HG03521 (cell line): ENCODE results near the gene LGR6.

Experiments used
- ATAC-seq: cut with Tn5 transposase; IDR thresholded peaks from one replicate; pipeline ENCODE4 v1.9.1; 2021; ENCODE audit warnings: mild to moderate bottlenecking, moderate library complexity; ENCODE audit not compliant: unreplicated experiment

The LGR6 gene

DNA sequence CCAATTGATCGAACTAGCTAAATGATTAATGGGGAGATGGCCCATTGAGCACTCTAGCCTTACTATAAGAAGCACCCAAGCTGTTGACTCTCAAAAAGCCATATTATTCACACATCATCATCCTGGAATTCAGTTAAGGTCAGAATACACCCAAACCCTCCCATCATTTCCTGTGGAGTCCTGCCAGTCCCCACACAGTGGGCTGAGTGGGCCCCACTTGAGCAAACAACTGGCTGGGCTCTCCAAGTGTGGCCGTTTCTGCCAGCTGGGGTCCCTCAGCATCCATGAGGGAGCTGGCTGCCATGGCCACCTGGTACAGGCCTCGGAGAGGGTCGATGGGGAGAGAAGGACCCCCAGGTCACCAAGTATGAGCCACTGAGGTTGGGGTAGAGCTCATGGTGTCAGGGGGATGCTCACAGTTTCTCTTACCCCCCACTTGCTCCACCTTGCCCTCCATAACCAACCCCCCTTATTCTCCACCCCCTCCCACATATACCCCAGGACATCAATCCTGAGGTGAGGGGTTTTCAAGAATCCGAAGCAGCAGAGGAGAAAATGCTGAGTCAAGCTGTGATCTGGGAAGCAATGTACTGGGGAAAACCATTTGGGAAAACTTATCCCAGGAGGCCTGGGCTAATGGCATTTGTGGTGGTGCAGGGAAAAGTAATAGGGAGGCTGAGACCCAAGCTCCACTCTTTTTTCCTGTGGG lies 87.9 kb downstream of the LGR6 start:
- ATAC-seq = no peak

DNA sequence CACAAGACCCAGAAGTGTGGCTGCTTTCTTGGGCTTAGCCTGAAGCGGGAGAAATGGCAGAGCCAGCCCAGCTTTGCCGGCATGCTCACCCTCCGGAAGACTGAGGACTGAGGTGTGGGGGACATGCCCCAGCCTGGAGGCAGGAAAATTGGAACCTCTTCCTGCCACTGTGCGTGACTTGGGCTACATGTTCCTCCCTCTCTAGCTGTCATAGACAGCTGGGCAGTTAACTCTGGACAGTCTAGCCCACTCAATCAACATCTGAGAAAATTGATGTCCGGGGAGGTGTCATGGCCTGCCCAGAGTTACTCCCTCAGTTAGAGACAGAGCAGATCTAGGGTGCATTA lies 88.4 kb downstream of the LGR6 start:
- ATAC-seq = no peak

DNA sequence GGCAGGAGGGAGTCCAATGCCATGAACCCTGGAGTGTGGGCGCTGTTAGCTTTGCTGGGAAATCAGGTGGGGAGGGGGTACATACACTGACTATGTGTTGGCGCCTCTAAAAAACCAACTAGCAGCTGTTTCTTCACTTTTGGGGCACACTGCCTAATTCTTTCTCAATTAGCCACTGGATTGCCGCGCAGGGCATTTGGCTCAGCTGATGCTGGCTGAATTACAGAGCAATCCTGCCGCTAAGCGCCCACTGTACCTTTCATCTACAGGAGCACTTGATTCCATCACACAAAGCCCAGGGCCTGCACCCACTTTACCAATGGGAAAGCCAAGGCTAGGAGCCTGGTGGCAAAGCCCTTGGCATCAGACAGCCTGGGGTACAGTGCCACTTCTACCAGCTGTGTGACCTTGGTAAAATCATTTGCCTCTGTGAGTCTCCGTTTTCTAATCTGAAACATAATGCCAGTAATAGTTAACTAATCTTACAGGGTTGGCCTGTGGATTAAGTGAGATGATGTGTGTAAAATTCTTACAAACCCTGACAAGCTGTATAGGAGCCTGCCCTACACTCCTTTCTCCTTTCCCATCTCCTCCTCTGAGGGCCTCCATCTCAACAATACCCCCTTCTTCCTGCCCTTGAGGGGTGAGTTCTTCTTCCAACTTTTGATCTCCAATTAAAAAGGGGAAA lies 89.1 kb downstream of the LGR6 start:
- no peak for ATAC-seq

DNA sequence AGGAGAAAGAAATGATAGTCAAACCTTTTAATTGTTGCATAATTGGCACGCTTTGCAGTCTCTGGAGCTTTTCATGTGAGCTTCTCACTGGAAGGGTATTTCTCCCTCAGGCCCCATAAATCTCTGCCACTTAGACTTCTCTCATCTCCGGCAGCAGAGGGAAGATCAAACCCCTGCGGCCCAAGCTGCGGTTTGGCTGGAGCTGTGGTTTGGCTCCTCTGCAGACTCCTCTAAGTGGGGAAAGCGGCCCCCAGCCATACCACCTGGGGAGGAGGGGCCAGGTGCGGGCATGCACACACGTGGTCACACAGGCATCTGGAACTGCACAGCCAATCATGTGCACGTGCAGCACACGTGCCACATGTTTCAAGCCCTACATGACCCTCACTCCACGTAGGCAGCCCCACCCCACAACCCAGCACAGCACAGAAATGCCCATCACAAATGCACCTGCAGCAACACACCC lies 89.8 kb downstream of the LGR6 start:
- no peak for ATAC-seq

DNA sequence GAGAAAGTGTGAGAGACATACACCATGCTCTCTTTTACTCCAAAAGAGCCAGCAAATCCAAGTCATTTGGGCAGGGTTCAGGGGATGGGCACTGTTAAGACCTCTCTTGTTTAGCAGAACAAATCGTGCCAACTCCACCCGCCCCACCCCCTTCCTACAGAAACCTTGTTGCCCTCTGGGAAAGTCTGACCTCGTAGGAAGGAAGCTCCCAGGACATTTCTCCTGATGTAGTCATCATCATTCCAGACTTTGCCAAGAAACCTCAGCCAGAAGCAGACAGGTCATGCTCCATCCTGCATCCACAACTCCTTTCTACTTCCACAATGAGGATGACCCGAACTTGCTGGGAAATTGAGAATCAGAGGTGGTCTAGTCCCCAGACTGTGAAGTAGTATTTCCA lies 90.4 kb downstream of the LGR6 start:
- ATAC-seq = no peak

DNA sequence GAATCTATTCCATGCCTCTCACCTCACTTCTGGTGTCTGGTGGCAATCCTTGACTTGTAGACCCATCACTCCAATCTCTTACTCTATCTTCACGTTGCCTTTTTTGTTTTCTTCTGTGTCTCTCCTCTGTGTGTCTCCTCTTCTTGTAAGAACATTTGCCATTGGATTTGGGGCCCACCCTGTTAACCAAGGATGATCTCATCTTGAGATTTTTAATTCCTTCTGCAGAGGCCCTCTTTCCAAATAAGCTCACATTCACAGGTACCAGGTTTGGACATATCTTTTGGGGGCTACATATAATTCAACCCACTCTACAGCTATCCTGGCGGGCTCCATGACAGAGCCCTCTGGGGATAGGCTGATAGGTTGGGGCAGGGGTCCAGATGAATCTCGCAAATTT lies 92.3 kb downstream of the LGR6 start:
- ATAC-seq = no peak

DNA sequence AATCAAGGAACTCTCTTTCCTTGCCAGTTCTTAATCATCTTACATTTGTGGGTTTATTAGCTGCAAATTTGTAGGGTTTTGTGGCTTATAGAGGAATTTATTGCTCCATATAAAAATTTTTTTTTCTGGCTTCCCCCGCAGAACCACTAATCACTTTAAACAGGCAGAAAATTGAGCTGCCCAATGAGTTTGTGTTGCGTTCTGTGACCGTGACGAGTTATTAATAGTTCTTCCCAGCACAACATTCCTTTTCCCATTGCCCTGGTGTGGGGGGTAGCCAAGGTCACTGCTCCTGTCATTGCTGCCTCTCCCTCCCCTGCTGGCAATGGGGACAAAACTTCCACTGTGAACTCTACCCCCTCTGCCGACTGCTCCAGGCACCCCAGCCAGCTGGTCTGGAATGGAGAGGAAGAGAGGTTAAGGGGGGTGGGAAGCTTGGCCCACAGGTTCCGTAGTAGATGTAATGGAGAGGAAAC lies 93.1 kb downstream of the LGR6 start:
- no peak for ATAC-seq

DNA sequence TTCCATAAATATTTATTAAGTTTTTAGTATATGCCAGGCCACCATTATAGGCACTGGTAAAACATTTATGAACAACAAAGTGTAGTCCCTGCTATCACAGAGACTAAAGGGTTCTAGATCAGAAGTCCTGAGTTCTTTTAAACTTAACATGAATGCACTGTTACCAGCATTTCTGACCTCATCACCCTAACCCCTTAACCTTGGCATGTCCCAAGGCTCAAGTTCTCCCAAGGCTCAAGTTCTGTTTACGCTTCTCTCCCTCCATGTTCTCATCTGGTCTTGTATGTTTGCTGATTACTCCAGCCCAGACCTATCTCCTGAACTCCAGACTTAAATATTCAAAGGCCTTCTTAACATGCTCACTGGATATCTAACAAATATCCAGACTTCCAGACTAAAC lies 93.6 kb downstream of the LGR6 start:
- no peak for ATAC-seq

DNA sequence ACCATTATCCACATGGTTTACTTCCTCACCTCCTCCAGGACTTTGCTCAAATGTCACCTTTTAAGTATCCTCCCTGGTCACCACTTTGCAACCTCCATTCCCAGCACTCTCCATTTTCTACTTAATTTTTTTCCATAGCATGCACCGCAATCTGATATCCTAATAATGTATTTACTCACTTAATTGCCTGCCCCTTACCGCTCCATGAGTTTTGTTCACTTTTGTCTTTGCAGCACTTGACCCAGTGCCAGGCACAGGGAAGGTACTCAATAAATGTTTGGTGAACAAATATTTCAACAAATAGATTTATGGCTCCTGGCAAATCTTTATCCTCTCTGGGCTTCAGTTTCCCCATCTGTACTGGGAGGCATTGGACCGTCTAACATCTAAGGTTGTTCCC lies 94.6 kb downstream of the LGR6 start:
- no peak for ATAC-seq

DNA sequence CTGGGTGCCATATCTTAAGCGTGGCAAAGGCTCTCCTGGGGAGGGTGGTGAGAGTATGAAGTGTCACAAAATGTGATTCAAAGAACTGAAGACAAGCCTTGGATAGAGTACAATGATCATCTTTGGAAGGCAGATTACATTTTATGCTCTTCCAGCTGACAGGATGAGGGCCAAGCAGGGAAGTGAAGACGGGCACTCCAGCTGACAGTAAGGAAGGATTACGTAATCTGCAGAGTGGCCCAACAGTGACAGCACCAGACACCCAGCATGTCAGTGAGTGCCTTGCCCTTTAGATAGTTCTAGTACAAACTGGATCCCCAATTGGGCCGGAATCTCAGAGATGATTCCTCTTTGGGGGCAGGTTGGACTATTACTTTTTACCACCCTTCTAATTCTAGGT lies 95.4 kb downstream of the LGR6 start:
- ATAC-seq = no peak

DNA sequence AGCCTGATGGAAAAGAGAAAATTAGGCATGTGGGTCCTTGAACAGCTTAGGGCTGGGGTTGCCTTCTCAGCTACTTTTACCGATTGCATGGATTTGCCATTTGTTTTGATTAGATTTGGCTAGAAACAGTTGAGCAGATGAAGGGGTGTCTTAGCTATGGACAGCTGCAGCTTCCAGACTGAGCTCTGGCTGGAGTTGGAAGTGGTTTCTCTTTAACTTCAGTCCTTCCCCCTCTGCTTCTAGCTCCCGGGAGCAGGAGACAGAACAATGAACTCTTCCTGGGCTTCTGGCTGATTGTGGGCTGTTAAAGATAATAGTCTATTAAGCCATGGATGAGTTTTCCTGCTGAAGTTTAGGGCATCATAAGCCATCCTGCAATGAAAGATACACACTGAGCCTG lies 97.4 kb downstream of the LGR6 start:
- no peak for ATAC-seq

DNA sequence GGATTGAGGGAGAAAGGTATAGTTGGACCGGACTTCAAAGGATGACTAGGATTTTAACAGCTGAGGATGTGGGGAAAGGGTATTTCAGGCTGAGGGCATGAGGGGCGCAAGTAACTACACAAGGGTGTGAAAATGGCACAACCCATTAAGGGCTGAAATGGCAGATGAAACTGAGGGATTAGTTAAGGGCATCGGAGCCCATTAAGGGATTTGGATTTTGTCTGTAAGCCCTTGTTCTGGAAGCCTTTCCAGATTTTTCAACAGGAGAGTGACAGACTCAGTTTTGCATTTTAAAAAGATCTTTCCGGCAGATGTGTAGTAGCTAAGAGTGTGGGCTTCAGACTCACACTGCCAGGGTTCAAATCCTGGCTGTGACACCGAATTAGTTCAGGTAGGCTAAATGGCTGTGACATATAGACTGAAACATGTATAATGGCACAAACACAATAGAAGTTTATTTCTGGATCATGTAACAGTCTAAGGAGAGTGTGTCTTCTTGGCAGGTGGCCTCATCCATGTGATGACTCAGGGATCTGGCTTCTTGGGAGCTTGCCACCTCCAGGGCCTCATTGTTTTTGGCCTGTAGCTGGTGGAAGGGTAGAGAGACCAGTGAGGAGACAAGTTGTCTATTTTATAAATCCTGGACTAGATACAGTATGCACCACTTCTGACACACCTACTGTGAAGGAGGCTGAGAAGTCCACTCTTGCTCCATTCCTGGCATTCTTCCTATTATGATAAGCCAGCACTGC lies 98.5 kb downstream of the LGR6 start:
- no peak for ATAC-seq

DNA sequence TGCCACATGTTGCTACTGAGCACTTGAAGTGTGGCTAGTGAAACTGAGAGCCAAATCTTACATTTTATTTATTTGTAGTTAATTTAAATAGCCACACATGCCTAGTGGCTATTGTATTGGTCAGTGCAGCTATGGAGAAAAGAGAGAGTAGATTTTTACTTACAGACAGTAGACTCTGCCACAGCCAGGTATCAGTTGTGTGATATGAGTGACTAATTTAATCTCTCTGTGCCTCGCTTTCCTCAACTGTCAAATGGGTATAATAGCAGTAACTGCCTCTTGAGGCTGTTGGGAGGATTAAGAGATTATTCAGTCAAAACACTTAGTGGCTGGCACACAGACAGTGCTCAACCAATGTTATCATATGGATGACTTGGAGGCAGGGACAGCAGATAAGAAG lies 99.2 kb downstream of the LGR6 start:
- ATAC-seq = no peak

DNA sequence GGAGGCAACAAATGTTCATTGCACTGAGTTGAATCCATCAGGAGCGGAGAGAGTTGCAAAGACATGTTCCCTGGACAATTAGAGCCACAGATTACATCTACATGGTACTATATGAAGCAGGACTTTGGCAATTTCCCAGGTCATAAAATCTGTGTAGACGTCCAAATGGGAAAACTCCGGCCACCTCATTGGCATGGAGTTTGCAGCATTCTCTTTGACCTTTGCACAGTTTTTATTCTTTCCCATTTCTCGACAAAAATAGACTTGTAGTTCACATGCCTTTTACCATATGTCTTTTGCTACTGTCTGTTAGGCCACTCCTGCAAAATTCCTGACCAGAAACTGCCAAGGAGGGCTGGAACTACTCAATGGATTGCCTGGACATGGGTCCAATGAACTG lies 100.0 kb downstream of the LGR6 start:
- no peak for ATAC-seq

DNA sequence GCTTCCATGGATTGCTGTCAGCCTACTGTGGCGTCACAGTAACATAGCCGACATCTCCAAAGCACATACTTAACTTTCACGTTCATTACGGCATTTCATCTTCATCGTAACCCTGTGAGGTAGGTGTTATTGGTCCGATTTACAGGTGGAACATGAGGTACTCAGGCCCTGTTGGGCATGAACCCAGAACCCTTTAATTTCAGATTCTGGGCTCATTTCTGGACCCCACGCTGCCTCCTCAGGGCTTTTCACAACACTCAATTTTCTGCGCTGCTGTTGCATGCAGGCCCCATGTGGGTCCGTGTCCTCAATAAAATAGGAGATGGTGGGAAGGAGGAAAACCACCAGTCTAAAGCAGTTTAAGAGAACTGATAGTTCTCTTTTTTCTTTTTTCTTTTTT lies 108.6 kb downstream of the LGR6 start:
- ATAC-seq = no peak

DNA sequence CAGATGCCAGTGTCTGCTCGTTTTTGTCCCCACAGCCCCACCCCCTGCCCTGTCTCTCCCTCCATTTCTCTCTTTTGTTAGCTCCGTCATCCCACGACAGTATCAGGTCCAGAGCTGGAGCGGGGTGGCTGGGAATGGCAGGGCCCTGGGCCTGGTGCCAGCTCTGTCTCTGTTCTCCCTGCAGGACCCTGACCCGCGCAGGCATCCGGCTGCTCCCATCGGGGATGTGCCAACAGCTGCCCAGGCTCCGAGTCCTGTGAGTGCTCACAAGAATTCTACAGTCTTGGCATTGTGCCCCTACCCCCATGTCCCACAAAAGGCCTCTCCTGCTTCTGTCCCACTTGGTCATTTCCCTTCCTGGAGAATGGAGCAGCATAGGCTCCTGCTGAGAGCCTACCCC lies 110.8 kb downstream of the LGR6 start:
- no peak for ATAC-seq

DNA sequence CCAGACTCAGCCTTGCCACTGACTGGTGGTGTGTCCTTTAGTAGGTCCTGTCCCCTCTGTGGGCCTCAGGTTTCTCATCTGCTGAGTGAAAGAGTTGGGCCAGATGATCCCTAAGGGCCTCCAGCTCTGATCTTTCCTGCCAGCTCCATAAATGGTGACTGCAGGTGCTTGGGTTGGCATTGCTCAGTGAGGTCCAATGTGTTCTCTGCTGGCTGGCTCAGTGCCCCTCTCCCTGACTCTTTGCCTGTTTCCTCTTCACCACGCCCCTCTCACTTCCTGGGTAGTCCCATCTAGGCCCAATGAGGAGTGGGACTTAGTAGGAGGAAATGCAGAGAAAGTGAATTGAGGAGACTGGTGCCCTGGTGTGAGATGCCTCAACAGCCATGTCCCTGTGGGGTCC lies 111.6 kb downstream of the LGR6 start:
- ATAC-seq = no peak

DNA sequence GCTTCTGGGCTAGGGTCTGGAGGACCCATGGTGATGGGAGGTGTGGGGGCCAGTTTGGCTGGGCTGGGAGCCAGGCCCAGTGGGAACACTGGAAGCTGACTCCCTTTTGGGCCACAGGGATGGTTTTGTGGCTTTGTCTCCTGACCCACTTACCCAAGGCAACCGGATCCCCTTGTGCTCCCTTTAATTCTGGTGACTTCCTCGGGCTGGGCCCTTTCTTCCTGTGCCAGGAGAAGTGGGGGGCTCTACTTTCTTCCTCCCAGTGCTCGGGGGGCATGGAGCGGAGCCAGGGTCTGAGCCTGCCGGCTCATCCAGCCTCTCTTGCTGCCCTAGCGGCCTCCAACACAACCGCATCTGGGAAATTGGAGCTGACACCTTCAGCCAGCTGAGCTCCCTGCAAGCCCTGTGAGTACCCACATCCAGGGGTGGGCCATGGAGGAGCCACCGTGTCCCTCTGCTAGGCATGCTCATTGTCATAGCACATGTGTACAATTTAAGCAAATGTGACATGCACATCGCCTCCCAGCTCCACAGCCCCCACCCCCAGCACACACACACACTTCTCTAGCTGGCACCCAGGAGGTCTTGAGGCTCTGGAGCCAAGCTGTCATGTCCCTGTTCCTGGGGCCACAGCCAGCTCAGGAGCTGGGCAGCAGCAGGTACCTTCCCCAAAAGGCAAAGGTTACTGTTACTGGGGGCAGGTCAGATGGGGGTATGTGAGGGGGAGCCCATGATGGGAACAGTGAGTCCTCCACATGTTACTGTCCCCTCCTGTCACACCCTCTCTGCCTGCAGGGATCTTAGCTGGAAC lies 113.1 kb downstream of the LGR6 start:
- ATAC-seq = no peak

DNA sequence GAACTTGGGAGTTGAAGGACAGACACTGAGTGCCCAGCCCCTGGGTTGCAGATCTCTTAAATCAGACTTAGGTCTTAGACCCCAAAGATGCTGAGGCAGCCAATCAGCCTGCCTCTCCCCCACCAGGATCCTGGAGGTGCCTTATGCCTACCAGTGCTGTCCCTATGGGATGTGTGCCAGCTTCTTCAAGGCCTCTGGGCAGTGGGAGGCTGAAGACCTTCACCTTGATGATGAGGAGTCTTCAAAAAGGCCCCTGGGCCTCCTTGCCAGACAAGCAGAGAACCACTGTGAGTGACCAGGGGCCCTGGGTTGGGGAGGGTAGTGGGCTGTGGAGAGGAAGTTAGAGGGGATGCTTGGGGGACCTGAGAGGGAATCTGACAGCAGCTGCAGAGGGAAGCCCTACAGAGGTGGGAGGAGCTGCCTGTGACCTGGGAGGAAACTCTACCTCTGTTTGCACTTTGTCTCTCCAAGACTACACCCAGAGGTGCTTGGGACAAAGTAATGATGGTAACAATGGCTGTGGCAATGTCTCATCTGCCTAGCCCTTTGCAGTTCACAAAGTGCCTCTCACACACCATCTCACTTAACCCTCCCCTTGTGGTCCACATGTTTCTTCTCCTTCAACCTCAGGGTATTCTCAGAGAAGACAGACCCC lies 116.6 kb downstream of the LGR6 start:
- no peak for ATAC-seq

DNA sequence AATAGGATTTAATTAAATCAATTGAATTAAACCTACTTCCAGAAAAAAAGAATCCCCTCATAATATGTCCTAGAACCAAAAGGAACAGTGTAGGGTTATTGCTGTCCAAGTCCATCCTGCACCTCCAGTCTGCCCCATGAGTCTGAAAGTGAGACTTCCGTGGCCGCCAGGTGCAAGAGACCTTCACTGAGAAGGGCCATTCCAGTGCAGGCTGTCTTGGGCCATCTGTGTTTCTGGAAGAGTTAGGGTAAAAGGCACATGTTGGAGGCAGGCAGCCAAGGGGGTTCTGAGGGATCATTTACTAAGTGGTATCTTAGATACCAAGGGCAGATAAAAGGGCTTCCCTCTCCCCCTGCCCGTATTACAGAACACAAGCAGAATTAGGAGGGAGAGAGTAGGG lies 117.1 kb downstream of the LGR6 start:
- no peak for ATAC-seq
